ENCODE results near the gene DPEP2. TPM values are rescaled to one million over a fixed set of nuclear protein-coding genes. Genes with fewer than 3 reads are reported as not detected.
"Not testable (repeated sequence)": the region's sequence is repeated elsewhere in the genome, so short reads cannot be mapped to it uniquely, and the experiment has no call there.

The DPEP2 gene
- total RNA-seq, 1 donor from 2014 or later: not detected

- peaks cover 10% of the 10 kb centered on the region for H3K27me3 Mint-ChIP-seq (ENCODE audit: low read depth)
- no peak overlapping the region for H3K4me3 Mint-ChIP-seq
- no peak overlapping the region for H3K27ac Mint-ChIP-seq
- no peaks in the 10 kb centered on the region for H3K4me1 Mint-ChIP-seq
- no peaks in the 10 kb centered on the region for H3K9me3 Mint-ChIP-seq
- TF ChIP-seq, protein P1, sequence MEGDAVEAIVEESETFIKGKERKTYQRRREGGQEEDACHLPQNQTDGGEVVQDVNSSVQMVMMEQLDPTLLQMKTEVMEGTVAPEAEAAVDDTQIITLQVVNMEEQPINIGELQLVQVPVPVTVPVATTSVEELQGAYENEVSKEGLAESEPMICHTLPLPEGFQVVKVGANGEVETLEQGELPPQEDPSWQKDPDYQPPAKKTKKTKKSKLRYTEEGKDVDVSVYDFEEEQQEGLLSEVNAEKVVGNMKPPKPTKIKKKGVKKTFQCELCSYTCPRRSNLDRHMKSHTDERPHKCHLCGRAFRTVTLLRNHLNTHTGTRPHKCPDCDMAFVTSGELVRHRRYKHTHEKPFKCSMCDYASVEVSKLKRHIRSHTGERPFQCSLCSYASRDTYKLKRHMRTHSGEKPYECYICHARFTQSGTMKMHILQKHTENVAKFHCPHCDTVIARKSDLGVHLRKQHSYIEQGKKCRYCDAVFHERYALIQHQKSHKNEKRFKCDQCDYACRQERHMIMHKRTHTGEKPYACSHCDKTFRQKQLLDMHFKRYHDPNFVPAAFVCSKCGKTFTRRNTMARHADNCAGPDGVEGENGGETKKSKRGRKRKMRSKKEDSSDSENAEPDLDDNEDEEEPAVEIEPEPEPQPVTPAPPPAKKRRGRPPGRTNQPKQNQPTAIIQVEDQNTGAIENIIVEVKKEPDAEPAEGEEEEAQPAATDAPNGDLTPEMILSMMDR (IDR thresholded peaks at IDR 0.05; ENCODE audit: unreplicated experiment): no peak
- H3K36me3 Mint-ChIP-seq: no peaks in the 10 kb centered on the region
- no peak for DNase-seq (ENCODE audit: low spot score in 2 of 2, unreplicated experiment in 2 of 2)
Observed at GRCh38 chr16:68013440-68013839, 14.2 kb upstream of the DPEP2 start.

GRCh38 chr16:68009872-68010271, 10.6 kb upstream of the DPEP2 start:
- H3K27me3 Mint-ChIP-seq (ENCODE audit: low read depth); H3K27ac Mint-ChIP-seq; DNase-seq (ENCODE audit: low spot score in 2 of 2, unreplicated experiment in 2 of 2); H3K4me1 Mint-ChIP-seq; H3K4me3 Mint-ChIP-seq; H3K36me3 Mint-ChIP-seq; H3K9me3 Mint-ChIP-seq: not testable (repeated sequence)

- Mint-ChIP-seq H3K27me3 (ENCODE audit: low read depth) (peaks cover 5% of the 10 kb centered on the region), H3K27ac (no peak overlapping the region), H3K4me3 (no peak overlapping the region), H3K4me1 (no peaks in the 10 kb centered on the region), H3K36me3 (no peaks in the 10 kb centered on the region), H3K9me3 (no peaks in the 10 kb centered on the region)
- DNase-seq (ENCODE audit: low spot score in 2 of 2, unreplicated experiment in 2 of 2): no peak
- TF ChIP-seq, protein P1 (IDR thresholded peaks at IDR 0.05; ENCODE audit: unreplicated experiment): no peak
Observed at GRCh38 chr16:68009157-68009735, 10.0 kb upstream of the DPEP2 start.

GRCh38 chr16:68005786-68006286, 6.6 kb upstream of the DPEP2 start:
- Mint-ChIP-seq H3K4me3 (no peak overlapping the region), H3K36me3 (no peaks in the 10 kb centered on the region), H3K4me1 (no peaks in the 10 kb centered on the region), H3K27me3 (ENCODE audit: low read depth) (peaks cover 3% of the 10 kb centered on the region), H3K9me3 (no peaks in the 10 kb centered on the region), H3K27ac (no peak overlapping the region)
- TF ChIP-seq, protein P1 (IDR thresholded peaks at IDR 0.05; ENCODE audit: unreplicated experiment): no peak
- no peak for DNase-seq (ENCODE audit: low spot score in 2 of 2, unreplicated experiment in 2 of 2)

DNA sequence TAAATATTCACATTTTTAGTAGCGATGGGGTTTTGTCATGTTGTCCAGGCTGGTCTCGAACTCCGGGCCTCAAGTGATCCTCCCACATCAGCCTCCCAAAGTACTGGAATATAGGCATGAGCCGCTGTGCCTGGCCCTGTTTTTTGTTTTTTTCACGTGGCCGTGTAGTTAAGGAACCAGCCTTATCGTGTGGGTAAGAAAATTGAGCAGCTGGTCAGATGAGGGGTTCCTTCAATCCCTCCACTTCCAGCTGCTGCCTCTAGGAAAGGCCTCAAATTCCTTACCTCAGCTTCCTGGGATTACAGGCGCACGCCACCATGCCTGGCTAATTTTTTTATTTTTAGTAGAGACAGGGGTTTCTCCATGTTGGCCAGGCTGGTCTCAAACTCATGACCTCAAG, 5.9 kb upstream of the DPEP2 start:
- H3K4me3 Mint-ChIP-seq: no peak overlapping the region
- H3K27ac Mint-ChIP-seq: no peak overlapping the region
- TF ChIP-seq, protein P1 (IDR thresholded peaks at IDR 0.05; ENCODE audit: unreplicated experiment): no peak
- H3K36me3 Mint-ChIP-seq: no peaks in the 10 kb centered on the region
- H3K27me3 Mint-ChIP-seq (ENCODE audit: low read depth): peaks cover 1% of the 10 kb centered on the region
- H3K9me3 Mint-ChIP-seq: no peaks in the 10 kb centered on the region
- no peaks in the 10 kb centered on the region for H3K4me1 Mint-ChIP-seq
- DNase-seq (ENCODE audit: low spot score in 2 of 2, unreplicated experiment in 2 of 2): no peak

DNA sequence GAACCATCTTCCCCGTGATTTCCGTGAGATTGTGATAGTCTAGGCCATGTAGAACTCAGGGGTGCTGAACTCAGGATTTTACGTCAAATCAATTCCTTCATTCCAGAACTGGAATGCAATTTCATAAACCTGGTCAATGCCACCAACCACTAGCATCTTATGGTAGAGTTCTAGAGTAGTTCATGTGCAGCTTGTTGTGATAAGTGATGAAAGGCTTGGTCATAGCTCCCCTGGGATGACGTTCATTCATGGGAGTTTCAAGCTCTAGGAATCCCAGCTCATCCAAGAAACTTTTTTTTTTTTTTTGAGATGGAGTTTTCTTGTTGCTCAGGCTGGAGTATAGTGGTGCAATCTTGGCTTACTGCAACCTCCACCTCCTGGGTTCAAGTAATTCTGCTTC, 3.7 kb upstream of the DPEP2 start:
- no peaks in the 10 kb centered on the region for H3K36me3 Mint-ChIP-seq
- DNase-seq (ENCODE audit: low spot score in 2 of 2, unreplicated experiment in 2 of 2): no peak
- no peaks in the 10 kb centered on the region for H3K4me1 Mint-ChIP-seq
- no peaks in the 10 kb centered on the region for H3K27me3 Mint-ChIP-seq (ENCODE audit: low read depth)
- no peak overlapping the region for H3K4me3 Mint-ChIP-seq
- no peak overlapping the region for H3K27ac Mint-ChIP-seq
- TF ChIP-seq, protein P1 (IDR thresholded peaks at IDR 0.05; ENCODE audit: unreplicated experiment): no peak
- H3K9me3 Mint-ChIP-seq: no peaks in the 10 kb centered on the region
